HG03045 (cell line): ENCODE measurements around the gene BICC1.

ENCODE experiments used
- ATAC-seq: cut with Tn5 transposase; IDR thresholded peaks from one replicate; pipeline ENCODE4 v1.9.1; 2021; ENCODE audit warnings: mild to moderate bottlenecking, moderate library complexity; ENCODE audit not compliant: unreplicated experiment

BICC1 gene

GRCh38 chr10:58734116-58734515 is 221.4 kb downstream of the BICC1 start:
- ATAC-seq = no peak

GRCh38 chr10:58734664-58735063 is 222.0 kb downstream of the BICC1 start:
- ATAC-seq = no peak

GRCh38 chr10:58735087-58735486 is 222.4 kb downstream of the BICC1 start:
- no peak for ATAC-seq

- ATAC-seq = no peak
Observed at GRCh38 chr10:58740620-58741369, 228.1 kb downstream of the BICC1 start.

GRCh38 chr10:58741673-58742072 is 229.0 kb downstream of the BICC1 start:
- ATAC-seq = no peak

GRCh38 chr10:58742141-58742540 is 229.5 kb downstream of the BICC1 start:
- no peak for ATAC-seq

- no peak for ATAC-seq
Observed at GRCh38 chr10:58743466-58744115, 230.9 kb downstream of the BICC1 start.

- no peak for ATAC-seq
Observed at GRCh38 chr10:58746474-58747185, 234.0 kb downstream of the BICC1 start.

GRCh38 chr10:58747687-58748086 is 235.0 kb downstream of the BICC1 start:
- ATAC-seq = no peak

GRCh38 chr10:58752665-58753064 is 240.0 kb downstream of the BICC1 start:
- ATAC-seq = no peak

- no peak for ATAC-seq
Observed at GRCh38 chr10:58753425-58753824, 240.8 kb downstream of the BICC1 start.

- ATAC-seq = no peak
Observed at GRCh38 chr10:58754469-58755339, 242.0 kb downstream of the BICC1 start.

- no peak for ATAC-seq
Observed at GRCh38 chr10:58755340-58755610, 242.6 kb downstream of the BICC1 start.

- no peak for ATAC-seq
Observed at GRCh38 chr10:58755677-58756076, 243.0 kb downstream of the BICC1 start.

- ATAC-seq = no peak
Observed at GRCh38 chr10:58756130-58756719, 243.6 kb downstream of the BICC1 start.

GRCh38 chr10:58757352-58758065 is 244.8 kb downstream of the BICC1 start:
- no peak for ATAC-seq

GRCh38 chr10:58758321-58758720 is 245.6 kb downstream of the BICC1 start:
- no peak for ATAC-seq

- no peak for ATAC-seq
Observed at GRCh38 chr10:58764087-58764747, 251.5 kb downstream of the BICC1 start.

- no peak for ATAC-seq
Observed at GRCh38 chr10:58765910-58766309, 253.2 kb downstream of the BICC1 start.

- ATAC-seq = no peak
Observed at GRCh38 chr10:58767652-58768051, 255.0 kb downstream of the BICC1 start.
